Colonic mucosa (tissue), 4 donors: ENCODE measurements around the gene ZNF710. TPM values are rescaled to one million over a fixed set of nuclear protein-coding genes. Genes with fewer than 3 reads are reported as not detected.

ENCODE experiments used
- DNase-seq: peaks from one replicate; pipeline ENCODE4 v3.0.0-alpha.2; 2020
- H3K27ac ChIP-seq: fragments of 200-600 bp; one replicate; pipeline ENCODE4 v1.8.0; 2021
- H3K27me3 ChIP-seq: fragments of 200-600 bp; one replicate; pipeline ENCODE4 v1.8.0; 2021
- H3K36me3 ChIP-seq: fragments of 200-600 bp; one replicate; pipeline ENCODE4 v1.8.0; 2021
- H3K4me1 ChIP-seq: fragments of 200-600 bp; one replicate; pipeline ENCODE4 v1.8.0; 2021; ENCODE audit warnings: mild to moderate bottlenecking
- H3K4me3 ChIP-seq: fragments of 200-600 bp; one replicate; pipeline ENCODE4 v1.8.0; 2021
- H3K9ac ChIP-seq, 2 donors: one replicate each; pipeline ENCODE4 v1.7.0; 2013; ENCODE audit warnings: control low read depth in 2 of 2, low read depth in 2 of 2, low read length in 2 of 2
- H3K9me3 ChIP-seq: fragments of 200-600 bp; one replicate; pipeline ENCODE4 v1.8.0; 2021
- intact Hi-C: fragments of 100-400 bp; cut with DNase I; formaldehyde crosslinking; loops from one replicate; pipeline ENCODE4 v1.14.1; 2022
- total RNA-seq, 2 donors: library from RNA; stranded (reverse); fragmentation: NEBNext Ultra II Directional in 1 of 2; extraction: Animal tissue kit (Norgen Biotek cat#: 25700) in 1 of 2; gene quantifications; one replicate each; pipeline ENCODE4 v1.2.1, GENCODE V29; 2021
- TF ChIP-seq, protein P1 (sequence below): fragments of 200-600 bp; IDR thresholded peaks from one replicate; pipeline ENCODE4 v1.8.0; 2022; ENCODE audit warnings: antibody characterized with exemption, mild to moderate bottlenecking
- donor health status: healthy.
- donor health status: DM: no; HTN: no; CAD: no.
- donor health status: DM: no; HTN: no; CAD: no.

The ZNF710 gene
- total RNA-seq, 2 donors from 2014 or later: 35.0 to 43.7 TPM

DNA sequence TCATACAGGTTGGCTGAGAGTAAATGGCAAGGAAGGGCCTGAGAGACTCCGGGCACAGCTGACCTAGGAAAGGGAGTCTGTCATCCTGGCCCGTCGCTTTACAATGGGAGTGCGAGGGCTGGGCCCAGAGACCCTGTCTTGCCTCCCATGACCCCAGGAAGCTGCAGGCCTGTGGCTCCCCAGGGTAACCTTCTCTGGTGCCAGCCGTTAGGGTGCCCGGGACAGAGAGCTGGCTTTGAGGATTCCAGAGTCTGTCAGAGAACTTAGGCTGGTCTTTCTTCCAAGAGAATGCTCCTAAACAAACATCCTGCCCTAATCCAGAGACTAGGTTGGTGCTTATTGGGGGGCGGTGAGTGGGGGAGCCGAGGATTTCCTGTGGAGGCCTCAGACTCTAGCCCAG, 18.5 kb downstream of the ZNF710 start:
- Histone ChIP-seq H3K4me1 (peaks cover 8% of the 10 kb centered on the region), H3K27ac (peak overlapping the region; percentile 54), H3K36me3 (no peaks in the 10 kb centered on the region), H3K9ac (no peak overlapping the region), H3K27me3 (no peaks in the 10 kb centered on the region), H3K9me3 (no peaks in the 10 kb centered on the region), H3K4me3 (no peak overlapping the region)
- TF ChIP-seq, protein P1, sequence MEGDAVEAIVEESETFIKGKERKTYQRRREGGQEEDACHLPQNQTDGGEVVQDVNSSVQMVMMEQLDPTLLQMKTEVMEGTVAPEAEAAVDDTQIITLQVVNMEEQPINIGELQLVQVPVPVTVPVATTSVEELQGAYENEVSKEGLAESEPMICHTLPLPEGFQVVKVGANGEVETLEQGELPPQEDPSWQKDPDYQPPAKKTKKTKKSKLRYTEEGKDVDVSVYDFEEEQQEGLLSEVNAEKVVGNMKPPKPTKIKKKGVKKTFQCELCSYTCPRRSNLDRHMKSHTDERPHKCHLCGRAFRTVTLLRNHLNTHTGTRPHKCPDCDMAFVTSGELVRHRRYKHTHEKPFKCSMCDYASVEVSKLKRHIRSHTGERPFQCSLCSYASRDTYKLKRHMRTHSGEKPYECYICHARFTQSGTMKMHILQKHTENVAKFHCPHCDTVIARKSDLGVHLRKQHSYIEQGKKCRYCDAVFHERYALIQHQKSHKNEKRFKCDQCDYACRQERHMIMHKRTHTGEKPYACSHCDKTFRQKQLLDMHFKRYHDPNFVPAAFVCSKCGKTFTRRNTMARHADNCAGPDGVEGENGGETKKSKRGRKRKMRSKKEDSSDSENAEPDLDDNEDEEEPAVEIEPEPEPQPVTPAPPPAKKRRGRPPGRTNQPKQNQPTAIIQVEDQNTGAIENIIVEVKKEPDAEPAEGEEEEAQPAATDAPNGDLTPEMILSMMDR: no peak
- intact Hi-C loops: no loop called here
- DNase-seq: no peak

DNA sequence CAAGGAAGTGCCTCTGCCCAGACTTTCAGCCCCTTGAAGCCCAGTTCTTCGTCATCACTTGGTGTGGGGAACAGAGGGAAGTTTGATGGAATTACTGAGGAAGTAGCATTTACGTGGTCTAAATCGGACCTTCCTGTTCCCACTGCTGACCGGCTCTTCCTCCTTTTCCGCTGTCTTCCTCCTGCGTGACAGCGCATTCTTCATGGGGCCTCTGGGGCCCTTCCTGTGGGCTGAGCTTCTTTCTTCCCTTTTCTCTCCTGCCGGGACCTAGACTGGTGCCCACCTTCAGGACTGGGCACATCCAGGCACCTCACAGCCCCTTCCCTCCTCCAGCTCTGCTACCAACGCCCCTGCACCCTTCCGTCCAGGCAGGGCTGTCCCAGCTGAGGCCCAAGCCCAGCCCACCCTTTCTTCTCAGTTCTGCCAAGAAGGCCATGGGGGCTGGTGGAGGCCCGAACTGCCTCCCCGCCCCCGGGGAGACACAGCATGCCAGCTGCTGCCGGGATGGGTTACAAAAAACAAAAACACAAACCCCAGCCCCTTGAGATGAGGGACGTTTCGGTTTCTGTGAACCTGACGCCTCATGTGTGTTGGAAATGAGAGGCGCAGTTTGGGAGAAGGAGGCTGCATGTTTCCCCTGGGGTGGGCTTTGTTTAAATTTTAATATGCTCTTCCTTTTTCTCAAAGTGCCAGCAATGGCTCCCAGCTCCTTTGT, 19.1 kb downstream of the ZNF710 start:
- no peak for DNase-seq
- H3K36me3 ChIP-seq: no peaks in the 10 kb centered on the region
- intact Hi-C loops: no loop called here
- H3K4me3 ChIP-seq: no peak overlapping the region
- peak overlapping the region in 1 of 2 donors; percentile 37 for H3K9ac ChIP-seq
- H3K4me1 ChIP-seq: peaks cover 8% of the 10 kb centered on the region
- H3K27ac ChIP-seq: peak overlapping the region; percentile 54
- no peaks in the 10 kb centered on the region for H3K27me3 ChIP-seq
- H3K9me3 ChIP-seq: no peaks in the 10 kb centered on the region
- TF ChIP-seq, protein P1: no peak

DNA sequence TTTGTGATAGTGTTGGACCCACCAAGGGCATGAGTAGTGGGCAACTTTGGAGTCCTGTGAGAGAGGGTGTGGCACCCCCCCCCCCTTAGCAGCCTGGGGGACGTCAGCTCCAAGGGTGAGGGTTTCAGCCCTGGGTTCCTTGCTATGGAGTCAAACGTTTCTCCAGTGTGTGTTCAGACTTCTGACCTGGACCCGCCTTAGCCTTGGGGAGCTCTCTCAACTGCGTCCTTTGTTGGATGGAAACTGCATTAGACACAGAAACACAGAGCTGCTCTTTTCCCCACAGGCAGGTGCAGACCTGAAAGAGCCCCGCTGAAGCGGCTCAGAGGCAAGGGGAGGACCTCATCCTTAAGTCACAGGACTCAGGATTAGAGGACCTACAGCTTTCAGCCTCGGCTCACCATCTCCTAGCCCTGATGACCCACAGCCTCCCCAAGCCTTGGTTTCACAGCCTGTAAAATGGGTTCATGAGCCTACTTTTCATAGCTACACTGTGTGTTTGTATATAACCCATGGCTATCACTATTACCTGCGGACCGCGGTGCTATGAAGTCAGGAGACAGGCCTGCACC, 19.9 kb downstream of the ZNF710 start:
- Histone ChIP-seq H3K9ac (peak overlapping the region in 1 of 2 donors; percentile 8), H3K27me3 (no peaks in the 10 kb centered on the region), H3K4me3 (no peak overlapping the region), H3K4me1 (peaks cover 14% of the 10 kb centered on the region), H3K9me3 (no peaks in the 10 kb centered on the region), H3K36me3 (no peaks in the 10 kb centered on the region), H3K27ac (no peak overlapping the region)
- intact Hi-C loops: no loop called here
- TF ChIP-seq, protein P1: no peak
- no peak for DNase-seq

DNA sequence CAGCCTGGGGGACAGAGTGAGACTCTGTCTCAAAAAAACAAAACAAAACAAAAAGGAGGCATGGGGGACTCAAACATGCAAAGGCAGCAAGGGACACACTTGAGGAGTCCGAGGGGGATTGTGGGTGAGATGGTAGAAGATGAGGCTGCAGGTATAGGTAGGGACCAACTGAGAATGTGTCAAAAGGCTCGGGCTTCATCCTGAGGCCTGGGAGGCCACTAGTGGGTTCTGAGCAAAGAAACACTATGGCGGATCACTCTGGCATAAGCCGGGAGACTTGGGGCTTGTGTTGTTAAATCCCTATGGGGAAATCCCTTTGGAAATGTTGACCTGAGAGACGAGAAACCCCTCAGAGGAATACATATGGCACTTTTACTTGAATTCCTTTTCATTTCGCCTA, 21.2 kb downstream of the ZNF710 start:
- no peak overlapping the region for H3K9ac ChIP-seq
- intact Hi-C loops: no loop called here
- no peak overlapping the region for H3K27ac ChIP-seq
- H3K4me1 ChIP-seq: peaks cover 6% of the 10 kb centered on the region
- no peaks in the 10 kb centered on the region for H3K27me3 ChIP-seq
- H3K4me3 ChIP-seq: no peak overlapping the region
- TF ChIP-seq, protein P1: no peak
- DNase-seq: no peak
- H3K36me3 ChIP-seq: no peaks in the 10 kb centered on the region
- no peaks in the 10 kb centered on the region for H3K9me3 ChIP-seq

DNA sequence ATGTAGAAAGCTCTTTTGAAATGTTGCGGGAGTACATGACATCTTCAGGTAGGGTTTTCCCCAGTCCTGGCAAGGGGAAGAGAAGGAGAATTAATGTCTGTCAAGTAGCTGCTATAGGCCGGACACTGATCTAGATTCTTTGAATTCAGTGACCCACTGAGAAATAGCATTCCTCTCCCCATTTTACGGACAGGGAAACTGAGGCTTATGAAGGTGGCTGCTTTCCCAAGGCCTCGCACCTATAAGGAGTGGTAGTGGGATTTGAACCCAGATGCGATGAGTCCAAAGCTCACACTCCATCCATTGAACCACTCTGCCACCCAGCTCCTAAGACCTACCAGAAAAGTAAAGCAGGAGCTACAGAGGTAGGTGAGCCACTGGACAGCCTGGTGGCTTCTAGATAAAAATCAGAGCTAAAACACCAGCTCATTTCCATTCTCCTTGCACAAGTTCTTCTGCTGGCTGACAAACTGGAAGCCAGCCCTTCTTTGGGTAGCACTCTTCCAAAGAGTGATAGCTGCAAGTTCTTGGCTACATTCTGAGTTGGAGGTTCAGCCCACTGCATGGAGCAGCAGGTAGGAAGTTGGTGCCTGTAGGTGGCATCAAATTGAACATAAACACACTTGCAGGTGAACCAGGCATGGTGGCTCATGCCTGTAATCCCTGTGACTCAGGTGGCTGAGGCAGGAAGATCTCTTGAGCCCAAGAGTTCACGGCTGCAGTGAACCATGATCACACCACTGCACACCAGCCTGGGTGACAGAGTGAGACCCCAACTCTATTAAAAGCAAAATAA, 22.0 kb downstream of the ZNF710 start:
- Histone ChIP-seq H3K4me1 (peaks cover 11% of the 10 kb centered on the region), H3K36me3 (no peaks in the 10 kb centered on the region), H3K4me3 (no peak overlapping the region), H3K9me3 (no peaks in the 10 kb centered on the region), H3K9ac (no peak overlapping the region), H3K27ac (no peak overlapping the region), H3K27me3 (no peaks in the 10 kb centered on the region)
- intact Hi-C loops: no loop called here
- no peak for DNase-seq
- TF ChIP-seq, protein P1: no peak
